NCI-H2171 (cell line): ENCODE results near the gene SESN3.

Experiments
- DNase-seq: peaks from one replicate; lab custom pipeline; 2025; lab: John Stamatoyannopoulos, UW

SESN3 gene

DNA sequence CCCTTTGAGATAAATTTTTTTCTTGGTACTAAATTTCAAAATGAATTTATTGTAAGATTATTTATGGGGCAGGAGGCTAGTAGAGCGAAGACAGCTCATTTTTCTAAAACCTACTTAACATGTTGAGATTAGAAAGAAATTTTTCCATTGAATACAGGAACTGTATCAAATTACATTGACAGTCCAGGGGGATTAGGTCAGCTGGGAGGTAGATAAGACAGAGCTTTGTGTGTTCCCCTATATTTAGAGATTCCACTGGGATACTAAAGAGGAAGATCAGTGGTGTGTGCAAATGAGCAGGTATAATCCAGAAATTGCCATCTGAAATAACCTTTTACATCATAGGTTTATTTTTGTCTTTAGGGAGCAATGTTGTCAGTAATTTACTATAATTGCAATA lies 109.3 kb downstream of the SESN3 start:
- DNase-seq = peak; percentile 14

DNA sequence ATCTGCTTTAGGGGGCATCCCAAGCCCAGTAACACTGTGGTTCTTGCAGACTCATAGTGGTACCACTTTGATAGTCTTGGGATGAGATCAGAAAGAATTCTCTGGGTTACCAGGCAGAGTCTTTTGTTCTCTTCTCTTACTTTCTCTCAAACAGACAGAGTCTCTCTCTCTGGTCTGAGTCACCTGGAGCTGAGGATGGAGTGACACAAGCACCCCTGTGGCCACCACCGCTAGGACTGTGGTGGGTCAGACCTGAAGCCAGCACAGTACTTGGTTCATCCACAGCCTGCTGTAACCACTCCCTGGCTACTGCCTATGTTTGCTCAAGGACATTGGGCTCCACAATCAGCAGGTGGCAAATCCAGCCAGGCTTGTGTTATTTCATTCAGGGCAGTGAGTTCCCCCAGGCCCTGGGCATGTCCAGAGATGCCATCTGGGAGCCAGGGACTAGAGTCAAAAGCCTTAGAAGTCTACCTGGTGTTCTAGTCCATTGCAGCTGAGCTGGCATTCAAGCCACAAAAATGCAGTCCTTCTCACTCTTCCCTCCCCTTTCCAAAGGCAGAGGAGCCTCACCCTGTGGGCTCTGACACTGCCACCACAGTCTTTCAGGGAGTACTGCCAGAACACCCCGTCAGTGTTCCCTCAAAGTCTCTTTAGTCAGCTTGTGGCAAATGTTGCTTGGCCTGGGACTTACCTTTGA lies 111.5 kb downstream of the SESN3 start:
- no peak for DNase-seq

DNA sequence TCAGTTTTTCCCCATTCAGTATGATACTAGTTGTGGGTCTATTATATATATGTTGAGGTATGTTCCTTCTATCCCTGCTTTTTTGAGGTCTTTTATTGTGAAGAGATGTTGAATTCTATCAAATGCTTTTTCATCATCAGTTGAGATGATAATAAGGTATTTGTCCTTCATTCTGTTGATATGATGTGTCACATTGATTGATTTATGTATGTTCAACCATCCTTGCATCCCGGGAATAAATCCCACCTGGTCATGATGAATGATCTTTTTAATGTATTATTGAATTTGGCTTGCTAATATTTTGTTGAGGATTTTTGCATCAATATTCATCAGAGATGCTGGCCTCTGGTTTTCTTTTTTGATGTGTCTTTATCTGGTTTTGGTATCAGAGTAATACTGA lies 115.4 kb downstream of the SESN3 start:
- DNase-seq = no peak
